HuH-7.5 (cell line): ENCODE measurements around the gene BRD7.

Experiments used
- DNase-seq: peaks from one replicate; pipeline ENCODE4 v3.0.0; 2011; ENCODE audit warnings: low spot score

BRD7 gene

GRCh38 chr16:50368410-50369132 is at the start of gene BRD7:
TSS of gene BRD7 (minus strand) at chr16:50368988. CDS start at chr16:50368774, 214 bp downstream.
- peak; percentile 54 for DNase-seq

GRCh38 chr16:50416388-50416787 is 47.6 kb upstream of the BRD7 start:
- DNase-seq, result no peak

- DNase-seq, result no peak
Measured at GRCh38 chr16:50414152-50414551, 45.4 kb upstream of the BRD7 start.

- DNase-seq, result no peak
Measured at GRCh38 chr16:50411034-50411433, 42.2 kb upstream of the BRD7 start.

- DNase-seq, result no peak
Measured at GRCh38 chr16:50408001-50408561, 39.3 kb upstream of the BRD7 start.

GRCh38 chr16:50407351-50407750 is 38.6 kb upstream of the BRD7 start:
- no peak for DNase-seq

GRCh38 chr16:50403491-50403890 is 34.7 kb upstream of the BRD7 start:
- DNase-seq, result no peak

- no peak for DNase-seq
Measured at GRCh38 chr16:50402298-50402895, 33.6 kb upstream of the BRD7 start.

- no peak for DNase-seq
Measured at GRCh38 chr16:50401355-50401754, 32.6 kb upstream of the BRD7 start.

GRCh38 chr16:50400967-50401348 is 32.2 kb upstream of the BRD7 start:
- DNase-seq, result no peak

GRCh38 chr16:50400312-50400966 is 31.7 kb upstream of the BRD7 start:
- no peak for DNase-seq

GRCh38 chr16:50399411-50399810 is 30.6 kb upstream of the BRD7 start:
- no peak for DNase-seq

- no peak for DNase-seq
Measured at GRCh38 chr16:50398336-50398735, 29.5 kb upstream of the BRD7 start.

- DNase-seq, result no peak
Measured at GRCh38 chr16:50396761-50397535, 28.2 kb upstream of the BRD7 start.

GRCh38 chr16:50395763-50396710 is 27.2 kb upstream of the BRD7 start:
- no peak for DNase-seq

GRCh38 chr16:50393858-50394802 is 25.3 kb upstream of the BRD7 start:
- DNase-seq, result no peak

GRCh38 chr16:50393416-50393815 is 24.6 kb upstream of the BRD7 start:
- no peak for DNase-seq

- DNase-seq, result no peak
Measured at GRCh38 chr16:50390914-50391716, 22.3 kb upstream of the BRD7 start.

GRCh38 chr16:50390371-50390771 is 21.6 kb upstream of the BRD7 start:
- no peak for DNase-seq
